CD4-positive, alpha-beta T cell treated with Interleukin-12 subunit alpha and Interleukin-12 subunit beta, for 1 hour (primary cell): ENCODE results near the gene C16orf96.
A peak's percentile ranks its signal among the peaks of the same experiment; 100 is the strongest.

Source experiments
- DNase-seq: peaks from one replicate; pipeline ENCODE4 v3.0.0-alpha.2; 2020

The C16orf96 gene

DNA sequence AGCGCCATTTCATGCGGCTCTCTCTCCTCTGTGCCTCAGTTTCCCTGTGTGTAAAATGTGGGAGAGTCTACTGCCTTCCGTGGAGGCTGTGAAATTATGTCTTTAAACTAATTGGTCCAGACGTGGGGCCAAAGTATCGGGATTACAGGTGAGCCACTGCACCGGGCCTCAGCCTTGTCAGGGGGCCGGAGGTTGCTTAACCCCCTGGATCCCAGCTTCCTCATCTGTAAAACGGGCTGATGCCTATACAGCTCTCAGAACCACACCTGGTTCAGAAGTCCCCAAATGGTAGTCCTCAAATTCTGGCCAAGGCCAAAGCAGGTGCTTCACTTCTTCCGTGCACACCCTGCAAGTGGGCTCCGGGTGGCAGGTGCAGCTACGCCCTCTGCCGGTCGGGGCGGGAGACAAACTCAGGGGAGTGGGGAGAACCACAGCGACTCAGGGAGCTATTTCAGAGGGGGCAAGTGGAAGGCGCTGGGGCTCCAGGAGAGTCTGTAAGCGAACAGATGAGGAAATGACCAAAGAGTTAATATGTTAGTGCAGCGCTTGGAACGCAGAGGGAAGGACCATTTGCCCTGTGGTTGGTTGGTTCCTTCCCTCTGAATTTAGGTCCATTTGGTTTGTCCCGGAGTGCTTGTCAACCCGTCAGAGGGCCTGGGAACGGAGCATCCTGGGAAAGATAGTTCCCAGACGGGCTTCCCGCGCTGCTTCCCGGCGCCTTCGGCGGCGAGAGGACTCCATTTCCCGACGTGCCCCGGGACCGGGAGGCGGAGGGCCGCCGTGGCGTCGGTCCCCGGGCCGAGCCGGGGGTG is 68.1 kb downstream of the C16orf96 start, which contains the start of gene MGRN1:
TSS of gene MGRN1 (plus strand) at position 812 of the 812 bp plus-strand sequence. CDS start 135 bp downstream, outside the sequence.
- DNase-seq = peak; percentile 95

- peak; percentile 78 for DNase-seq
Measured at GRCh38 chr16:4624827-4625559, 68.9 kb downstream of the C16orf96 start.

DNA sequence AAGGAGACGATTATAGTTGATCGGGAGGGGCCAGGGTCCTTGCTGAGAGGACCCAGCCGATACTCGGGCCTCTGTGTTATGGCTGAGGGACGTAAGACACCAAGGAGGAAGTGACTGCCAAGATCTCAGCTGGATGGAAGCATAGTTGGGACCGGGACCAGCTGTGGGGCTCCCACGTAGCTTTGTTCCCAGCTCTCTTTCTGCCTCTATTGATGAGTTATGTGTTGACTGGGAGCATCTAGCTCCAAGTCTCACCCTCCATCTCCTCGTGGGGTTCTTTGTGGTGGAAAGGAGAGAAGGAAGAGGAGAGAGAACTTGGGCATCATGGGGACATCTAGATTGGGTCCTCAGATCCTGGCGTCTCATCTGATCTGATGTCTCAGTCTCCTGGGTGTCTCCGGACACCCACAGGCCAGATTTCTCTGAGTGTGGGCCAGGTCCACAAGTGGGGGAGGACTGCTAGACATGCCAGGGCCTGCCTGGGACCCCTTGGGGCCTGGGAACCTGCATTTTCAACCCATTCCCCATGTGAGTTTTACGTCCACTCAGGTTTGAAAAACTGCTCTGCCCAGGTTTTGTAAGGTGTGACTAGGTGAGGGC is 69.5 kb downstream of the C16orf96 start:
- no peak for DNase-seq

DNA sequence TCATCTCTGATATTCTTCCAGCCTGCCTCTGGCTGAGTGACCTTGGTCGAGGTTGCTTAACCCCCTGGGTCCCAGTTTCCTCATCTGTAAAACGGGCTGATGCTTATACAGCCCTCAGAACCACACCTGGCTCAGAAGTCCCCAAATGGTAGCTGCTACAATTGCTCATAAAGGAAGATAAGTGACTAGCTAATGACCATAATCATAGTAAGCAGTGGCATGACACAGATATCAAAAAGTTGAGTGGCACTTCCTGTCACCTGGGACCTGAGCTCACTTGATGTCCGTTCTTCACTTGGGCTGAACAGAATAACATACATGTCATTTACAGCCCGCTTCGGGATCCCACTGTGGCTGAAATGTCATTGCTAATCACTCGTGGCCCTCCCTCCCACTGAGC is 70.3 kb downstream of the C16orf96 start:
- peak; percentile 4 for DNase-seq

DNA sequence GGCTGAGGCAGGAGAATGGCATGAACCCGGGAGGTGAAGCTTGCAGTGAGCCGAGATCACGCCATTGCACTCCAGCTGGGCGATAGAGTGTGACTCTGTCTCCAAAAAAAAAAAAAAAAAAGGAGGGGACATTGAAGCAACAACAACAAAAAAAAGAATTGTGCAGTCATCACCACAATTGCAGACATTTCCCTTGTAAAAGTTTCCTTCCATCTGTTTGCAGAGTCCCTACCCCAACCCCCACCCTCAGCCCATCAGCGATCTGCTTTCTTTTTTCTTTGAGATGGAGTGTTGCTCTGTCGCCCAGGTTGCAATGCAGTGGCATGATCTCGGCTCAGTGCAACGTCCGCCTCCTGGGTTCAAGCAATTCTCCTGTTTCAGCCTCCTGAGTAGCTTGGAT is 72.1 kb downstream of the C16orf96 start:
- no peak for DNase-seq

GRCh38 chr16:4631444-4631843 is 75.3 kb downstream of the C16orf96 start:
- no peak for DNase-seq

DNA sequence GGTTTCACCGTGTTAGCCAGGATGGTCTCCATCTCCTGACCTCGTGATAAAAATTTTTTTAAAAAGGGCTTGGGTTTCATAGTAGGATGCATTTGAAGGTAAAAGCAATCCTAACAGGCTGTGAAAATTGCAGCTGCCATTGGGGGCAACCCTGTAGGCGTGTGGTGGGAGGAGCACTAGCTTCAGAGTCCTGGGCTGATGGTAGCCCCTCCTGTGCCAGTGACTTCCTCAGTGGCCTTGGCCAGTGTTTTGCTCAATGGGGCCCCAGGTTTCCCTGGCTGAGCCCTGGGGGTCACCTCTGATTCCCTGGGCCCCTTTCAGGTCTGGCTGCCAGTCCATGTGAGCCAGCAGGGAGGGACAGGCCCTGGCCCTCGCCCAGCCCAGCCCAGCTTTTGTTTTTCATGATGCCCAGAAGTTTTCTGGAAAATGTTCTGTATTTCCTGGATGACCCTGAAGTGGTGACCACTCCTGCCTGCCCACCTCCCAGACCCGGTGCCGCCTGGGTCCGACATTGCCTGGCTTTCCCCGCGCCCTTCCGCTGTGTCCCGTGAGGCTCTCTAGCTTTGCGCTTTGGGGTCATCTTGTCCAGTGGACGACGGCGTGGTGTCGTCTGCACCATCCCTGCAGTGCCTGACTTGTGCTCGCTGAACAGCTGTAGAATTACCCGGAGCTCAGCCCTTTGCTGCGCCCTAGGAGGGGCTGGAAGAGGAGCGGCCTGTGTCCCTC is 77.9 kb downstream of the C16orf96 start:
- DNase-seq = no peak

GRCh38 chr16:4634768-4635167 is 78.6 kb downstream of the C16orf96 start:
- DNase-seq = no peak

DNA sequence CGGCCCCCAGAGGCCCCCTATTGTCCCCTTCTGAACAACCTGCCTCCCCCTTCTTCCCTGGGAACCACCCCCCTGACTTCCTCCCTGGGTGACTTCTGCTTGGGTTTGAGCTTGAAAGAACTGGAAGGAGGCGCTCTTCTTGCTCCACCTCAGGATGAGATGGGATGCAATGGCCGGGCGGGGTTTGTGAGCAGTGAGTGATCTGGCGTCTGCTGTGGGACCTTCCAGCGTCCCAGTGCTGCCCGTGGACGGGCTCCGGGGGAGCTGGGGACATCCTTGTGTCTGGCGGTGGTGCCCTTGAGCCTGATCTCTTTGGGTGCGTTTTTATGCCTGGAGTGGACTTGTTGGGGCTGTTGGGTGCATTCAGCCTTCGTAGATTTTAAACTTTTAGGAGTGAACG is 80.1 kb downstream of the C16orf96 start:
- no peak for DNase-seq

DNA sequence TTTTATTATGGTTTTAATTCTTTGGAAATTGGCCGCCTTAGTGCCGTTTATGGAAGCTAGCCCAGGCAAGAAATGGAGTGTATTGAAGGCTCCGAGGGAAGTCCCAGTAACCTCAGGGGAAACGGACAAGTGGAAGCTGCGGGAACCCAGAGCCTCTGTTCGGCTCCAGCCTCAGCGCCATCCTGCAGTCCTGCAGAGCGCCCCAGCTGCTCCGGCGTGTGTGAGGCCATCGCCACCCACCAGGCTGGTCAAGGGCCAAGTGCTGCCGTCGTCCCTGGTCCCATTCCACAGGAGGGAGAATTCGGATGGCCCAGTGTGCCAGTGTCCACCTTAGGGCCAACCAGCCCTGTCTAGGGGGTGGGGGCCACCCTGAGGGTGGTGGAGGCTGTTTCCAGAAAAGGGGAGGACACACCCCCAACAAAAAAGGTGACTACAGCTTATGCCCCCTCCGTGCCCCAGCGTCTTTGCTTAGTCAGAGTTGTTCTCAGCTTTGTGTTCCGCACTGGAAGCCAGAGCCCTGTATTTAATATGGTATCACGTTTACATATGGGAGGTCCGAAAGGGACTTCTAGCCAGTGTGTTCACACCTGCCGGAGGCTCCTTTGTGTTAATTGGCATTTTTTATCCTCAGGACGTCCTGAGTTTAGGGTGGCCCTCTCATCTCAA is 81.5 kb downstream of the C16orf96 start:
- DNase-seq = no peak

- DNase-seq = no peak
Measured at GRCh38 chr16:4639899-4640509, 83.9 kb downstream of the C16orf96 start.

GRCh38 chr16:4640572-4641305 is 84.6 kb downstream of the C16orf96 start:
- no peak for DNase-seq

DNA sequence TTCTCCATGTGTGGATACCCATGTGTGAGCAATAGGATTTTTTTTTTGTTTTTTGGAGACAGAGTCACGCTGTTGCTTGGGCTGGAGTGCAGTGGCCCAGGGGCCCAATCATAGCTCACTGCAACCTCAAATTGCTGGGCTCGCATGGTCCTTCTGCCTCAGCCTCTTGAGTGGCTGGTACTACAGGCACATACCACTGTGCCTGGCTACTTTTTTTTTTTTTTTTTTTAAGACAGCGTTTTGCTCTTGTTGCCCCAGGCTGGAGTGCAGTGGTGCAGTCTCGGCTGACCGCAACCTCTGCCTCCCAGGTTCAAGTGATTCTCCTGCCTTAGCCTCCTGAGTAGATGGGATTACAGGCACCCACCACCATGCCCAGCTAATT is 85.2 kb downstream of the C16orf96 start:
- DNase-seq = no peak

GRCh38 chr16:4641895-4642294 is 85.8 kb downstream of the C16orf96 start:
- no peak for DNase-seq

DNA sequence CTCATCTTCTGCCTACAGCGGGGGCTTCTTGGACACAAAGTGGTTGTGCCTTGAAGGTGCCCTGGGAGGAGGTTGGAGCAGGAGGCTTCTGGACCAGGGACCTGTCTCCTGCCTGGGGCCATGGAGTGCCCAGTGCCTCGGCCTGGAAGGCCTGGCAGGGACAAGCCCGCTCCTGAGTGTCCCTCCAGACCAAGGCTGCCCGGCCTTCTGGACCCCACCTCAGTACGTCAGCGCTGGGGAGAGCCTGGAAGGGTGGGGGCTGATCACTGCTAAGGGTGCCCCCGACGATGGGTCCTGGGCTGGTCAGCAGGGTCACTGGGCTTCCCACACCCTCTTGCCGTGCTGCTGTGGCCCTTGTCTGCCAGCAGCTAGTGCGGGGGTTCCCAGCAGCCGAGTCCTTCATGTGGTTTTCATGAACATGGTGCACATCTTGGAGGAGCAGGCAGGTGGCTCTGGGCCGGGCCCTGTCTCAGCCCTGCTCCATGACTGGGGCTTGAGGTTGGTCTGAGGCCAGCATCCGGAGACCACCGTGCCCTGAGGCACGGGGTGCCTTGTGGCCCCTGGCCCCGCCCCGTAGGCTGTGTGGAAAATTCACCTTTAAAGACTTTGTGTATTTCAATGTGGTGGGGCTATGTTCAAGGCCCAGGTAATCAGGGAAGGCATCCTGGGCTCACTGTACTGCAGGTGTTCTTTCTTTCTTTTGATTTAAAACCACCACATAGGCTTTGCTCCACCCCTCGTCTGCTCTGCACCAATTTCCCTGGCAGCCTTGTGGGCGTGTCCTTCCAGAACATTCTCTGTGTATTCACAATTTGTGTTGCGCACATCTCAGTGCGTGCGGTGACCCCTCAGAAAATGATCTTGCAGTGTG is 90.9 kb downstream of the C16orf96 start:
- no peak for DNase-seq

DNA sequence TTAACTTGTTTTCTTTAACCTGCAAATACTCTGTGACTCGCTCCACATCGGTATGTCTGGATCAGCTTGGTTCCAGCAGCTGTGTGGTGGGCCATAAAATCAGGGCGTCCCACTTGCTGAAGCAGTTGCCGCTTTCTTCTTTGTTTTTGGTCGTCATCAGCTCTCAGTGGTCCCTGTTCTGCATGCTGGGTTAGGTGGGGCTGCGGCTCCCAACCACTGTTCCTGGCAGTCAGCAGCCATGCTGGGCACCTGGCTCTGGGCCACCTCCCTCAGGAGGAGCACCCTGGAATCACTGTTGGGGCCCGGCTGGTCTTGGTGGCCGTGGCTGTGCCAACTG is 91.5 kb downstream of the C16orf96 start:
- no peak for DNase-seq

- no peak for DNase-seq
Measured at GRCh38 chr16:4648917-4649316, 92.8 kb downstream of the C16orf96 start.

GRCh38 chr16:4649744-4650442 is 93.8 kb downstream of the C16orf96 start:
- DNase-seq = peak; percentile 14
